HG02759 (cell line): Measurements from ENCODE around the gene TMEM259.
"Not testable (repeated sequence)": the region's sequence is repeated elsewhere in the genome, so short reads cannot be mapped to it uniquely, and the experiment has no call there.

Experiments
- ATAC-seq: cut with Tn5 transposase; IDR thresholded peaks from one replicate; pipeline ENCODE4 v1.9.1; 2021; ENCODE audit warnings: mild to moderate bottlenecking, moderate library complexity; ENCODE audit not compliant: unreplicated experiment

TMEM259 gene

GRCh38 chr19:1040476-1041271 is 19.8 kb upstream of the TMEM259 start:
- peak; percentile 36 for ATAC-seq

- peak; percentile 81 for ATAC-seq
Observed at GRCh38 chr19:1039646-1040475, 18.9 kb upstream of the TMEM259 start, which contains the start of gene ABCA7. TSS of gene ABCA7 (plus strand) at chr19:1040107. CDS start at chr19:1041362, 1,255 bp downstream.

GRCh38 chr19:1038978-1039645 is 18.2 kb upstream of the TMEM259 start:
- no peak for ATAC-seq

GRCh38 chr19:1037621-1038064 is 16.7 kb upstream of the TMEM259 start:
- peak; percentile 2 for ATAC-seq

- no peak for ATAC-seq
Observed at GRCh38 chr19:1035998-1036621, 15.2 kb upstream of the TMEM259 start.

- no peak for ATAC-seq
Observed at GRCh38 chr19:1032264-1032867, 11.4 kb upstream of the TMEM259 start.

- ATAC-seq, result no peak
Observed at GRCh38 chr19:1028062-1028926, 7.4 kb upstream of the TMEM259 start.

- no peak for ATAC-seq
Observed at GRCh38 chr19:1027650-1028061, 6.7 kb upstream of the TMEM259 start.

GRCh38 chr19:1026783-1027649 is 6.1 kb upstream of the TMEM259 start:
- ATAC-seq, result peak; percentile 25

- ATAC-seq, result peak; percentile 66
Observed at GRCh38 chr19:1025960-1026782, 5.2 kb upstream of the TMEM259 start, which contains the start of gene CNN2. TSS of gene CNN2 (plus strand) at chr19:1026608. CDS start at chr19:1026662, 54 bp downstream.

- not testable (repeated sequence) for ATAC-seq
Observed at GRCh38 chr19:1025080-1025479, 4.2 kb upstream of the TMEM259 start.

- ATAC-seq, result not testable (repeated sequence)
Observed at GRCh38 chr19:1023883-1024188, 2.9 kb upstream of the TMEM259 start.

GRCh38 chr19:1019980-1020867 is 699 bp downstream of the TMEM259 start:
- ATAC-seq, result no peak

- no peak for ATAC-seq
Observed at GRCh38 chr19:1019616-1019961, 1.3 kb downstream of the TMEM259 start.

GRCh38 chr19:1018932-1019615 is 1.8 kb downstream of the TMEM259 start:
- ATAC-seq, result no peak

- ATAC-seq, result no peak
Observed at GRCh38 chr19:1018393-1018792, 2.5 kb downstream of the TMEM259 start.
